SU-DHL-6 (cell line): ENCODE results near the gene TLN1.

ENCODE experiments used
- CTCF ChIP-seq: fragments of 200-600 bp; sonication (generic); IDR thresholded peaks from one replicate; pipeline ENCODE4 v1.5.1; 2017; ENCODE audit warnings: antibody characterized with exemption, mild to moderate bottlenecking, low read length, moderate library complexity; ENCODE audit not compliant: insufficient read depth, poor library complexity, severe bottlenecking
- EZH2phosphoT487 ChIP-seq: fragments of 200-600 bp; sonication (generic), shearing (Covaris generic); conservative IDR thresholded peaks from 2 replicates; pipeline ENCODE4 v1.6.1; 2018; ENCODE audit warnings: mild to moderate bottlenecking, antibody characterized with exemption, low read length, moderate library complexity, mixed read lengths

- TF ChIP-seq CTCF (no peak), EZH2phosphoT487 (no peak)
Measured at GRCh38 chr9:35653611-35654010, 78.4 kb downstream of the TLN1 start.
